Measurements from ENCODE around the gene POPDC2. TPM values are rescaled to one million over a fixed set of nuclear protein-coding genes. Genes with fewer than 3 reads are reported as not detected.

POPDC2 gene
- total RNA-seq, 1 experiment from 2014 or later, result 0.15 TPM

DNA sequence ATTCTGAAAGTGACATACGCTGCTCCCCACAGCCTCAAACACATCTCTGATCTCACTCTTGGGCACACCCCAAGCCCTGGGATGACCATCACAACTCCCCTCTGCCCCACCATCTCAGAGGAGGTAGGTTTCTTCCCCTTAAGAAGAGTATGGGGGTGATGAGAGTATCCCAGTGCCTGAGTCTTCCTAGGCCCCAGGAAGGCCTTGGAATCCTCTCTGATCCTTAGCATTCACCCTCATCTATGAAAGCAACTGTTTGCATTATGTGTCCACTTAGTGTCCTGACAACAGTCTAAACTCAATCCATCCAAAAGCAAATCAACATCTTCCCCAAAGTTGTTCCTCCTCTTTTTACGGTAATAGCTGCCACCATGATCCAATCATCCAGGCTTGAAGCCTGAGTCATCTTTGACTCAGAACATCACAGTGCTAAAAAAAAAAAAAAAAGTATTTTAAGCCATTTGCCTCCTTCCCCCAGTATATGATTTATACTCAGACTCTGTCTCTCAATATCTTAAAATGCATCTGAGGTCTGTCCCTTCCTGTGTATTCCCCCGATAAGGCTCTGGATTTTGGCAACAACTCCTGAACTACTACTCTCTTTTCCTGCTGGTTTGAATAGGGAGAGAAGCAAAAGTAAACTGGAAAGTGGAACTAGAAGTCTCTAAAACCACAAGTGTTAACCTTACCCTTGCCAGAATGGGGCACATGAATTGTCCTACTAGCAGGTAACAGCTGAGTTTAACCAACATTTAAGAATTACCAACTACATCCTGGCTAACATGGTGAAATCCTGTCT lies 22.5 kb downstream of the POPDC2 start:
- H3K27ac ChIP-seq (ENCODE audit: low read length), result no peak overlapping the region
- TF ChIP-seq TCF7L2 (IDR thresholded peaks at IDR 0.05; ENCODE audit: low read depth, low read length), result no peak
- TF ChIP-seq, protein P1, sequence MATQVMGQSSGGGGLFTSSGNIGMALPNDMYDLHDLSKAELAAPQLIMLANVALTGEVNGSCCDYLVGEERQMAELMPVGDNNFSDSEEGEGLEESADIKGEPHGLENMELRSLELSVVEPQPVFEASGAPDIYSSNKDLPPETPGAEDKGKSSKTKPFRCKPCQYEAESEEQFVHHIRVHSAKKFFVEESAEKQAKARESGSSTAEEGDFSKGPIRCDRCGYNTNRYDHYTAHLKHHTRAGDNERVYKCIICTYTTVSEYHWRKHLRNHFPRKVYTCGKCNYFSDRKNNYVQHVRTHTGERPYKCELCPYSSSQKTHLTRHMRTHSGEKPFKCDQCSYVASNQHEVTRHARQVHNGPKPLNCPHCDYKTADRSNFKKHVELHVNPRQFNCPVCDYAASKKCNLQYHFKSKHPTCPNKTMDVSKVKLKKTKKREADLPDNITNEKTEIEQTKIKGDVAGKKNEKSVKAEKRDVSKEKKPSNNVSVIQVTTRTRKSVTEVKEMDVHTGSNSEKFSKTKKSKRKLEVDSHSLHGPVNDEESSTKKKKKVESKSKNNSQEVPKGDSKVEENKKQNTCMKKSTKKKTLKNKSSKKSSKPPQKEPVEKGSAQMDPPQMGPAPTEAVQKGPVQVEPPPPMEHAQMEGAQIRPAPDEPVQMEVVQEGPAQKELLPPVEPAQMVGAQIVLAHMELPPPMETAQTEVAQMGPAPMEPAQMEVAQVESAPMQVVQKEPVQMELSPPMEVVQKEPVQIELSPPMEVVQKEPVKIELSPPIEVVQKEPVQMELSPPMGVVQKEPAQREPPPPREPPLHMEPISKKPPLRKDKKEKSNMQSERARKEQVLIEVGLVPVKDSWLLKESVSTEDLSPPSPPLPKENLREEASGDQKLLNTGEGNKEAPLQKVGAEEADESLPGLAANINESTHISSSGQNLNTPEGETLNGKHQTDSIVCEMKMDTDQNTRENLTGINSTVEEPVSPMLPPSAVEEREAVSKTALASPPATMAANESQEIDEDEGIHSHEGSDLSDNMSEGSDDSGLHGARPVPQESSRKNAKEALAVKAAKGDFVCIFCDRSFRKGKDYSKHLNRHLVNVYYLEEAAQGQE (IDR thresholded peaks at IDR 0.05; ENCODE audit: insufficient read depth in 1 of 2, low read depth in 2 of 2, low read length in 1 of 2), result no peak
- no peak for TF ChIP-seq POLR2AphosphoS5 (IDR thresholded peaks at IDR 0.05; ENCODE audit: low read depth, low read length)
- TF ChIP-seq, protein P2, sequence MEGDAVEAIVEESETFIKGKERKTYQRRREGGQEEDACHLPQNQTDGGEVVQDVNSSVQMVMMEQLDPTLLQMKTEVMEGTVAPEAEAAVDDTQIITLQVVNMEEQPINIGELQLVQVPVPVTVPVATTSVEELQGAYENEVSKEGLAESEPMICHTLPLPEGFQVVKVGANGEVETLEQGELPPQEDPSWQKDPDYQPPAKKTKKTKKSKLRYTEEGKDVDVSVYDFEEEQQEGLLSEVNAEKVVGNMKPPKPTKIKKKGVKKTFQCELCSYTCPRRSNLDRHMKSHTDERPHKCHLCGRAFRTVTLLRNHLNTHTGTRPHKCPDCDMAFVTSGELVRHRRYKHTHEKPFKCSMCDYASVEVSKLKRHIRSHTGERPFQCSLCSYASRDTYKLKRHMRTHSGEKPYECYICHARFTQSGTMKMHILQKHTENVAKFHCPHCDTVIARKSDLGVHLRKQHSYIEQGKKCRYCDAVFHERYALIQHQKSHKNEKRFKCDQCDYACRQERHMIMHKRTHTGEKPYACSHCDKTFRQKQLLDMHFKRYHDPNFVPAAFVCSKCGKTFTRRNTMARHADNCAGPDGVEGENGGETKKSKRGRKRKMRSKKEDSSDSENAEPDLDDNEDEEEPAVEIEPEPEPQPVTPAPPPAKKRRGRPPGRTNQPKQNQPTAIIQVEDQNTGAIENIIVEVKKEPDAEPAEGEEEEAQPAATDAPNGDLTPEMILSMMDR (IDR thresholded peaks at IDR 0.05), result no peak
- TF ChIP-seq SIN3A (IDR thresholded peaks at IDR 0.05; ENCODE audit: borderline replicate concordance, insufficient read depth, low read depth, low read length), result no peak
- 0 out of 2 replicates have a peak, but pooled peaks cover 2% of the 10 kb centered on the region for H3K4me1 ChIP-seq (ENCODE audit: control insufficient read depth, insufficient read depth, low read length)
- H3K27me3 ChIP-seq (ENCODE audit: control insufficient read depth, insufficient read depth, low read length), result peaks cover 2% of the 10 kb centered on the region; the same call in 1 of the 2 replicates
- BruUV-seq (replicated peaks), result no TSS peak
- no peaks in the 10 kb centered on the region for H3K9me3 ChIP-seq (ENCODE audit: control insufficient read depth, insufficient read depth, low read depth, low read length)
- no peaks in the 10 kb centered on the region for H3K36me3 ChIP-seq (ENCODE audit: control insufficient read depth, insufficient read depth, low read length)
- ATAC-seq (no peak), DNase-seq (ENCODE audit: low read depth, low spot score) (no peak)
- in situ Hi-C loops (cut with HindIII; ENCODE audit: low pct_unique_long_range_greater_than_20kb, low sequenced_read_pairs) (no loop called here), intact Hi-C loops (cut with micrococcal nuclease; ENCODE audit: unreplicated experiment) (no loop called here)
- ChIA-PET POLR2A (no interaction called here), CTCF (no interaction called here)
- H3K4me3 ChIP-seq (ENCODE audit: low read depth in 2 of 2, low read length in 2 of 2), result no peak overlapping the region

DNA sequence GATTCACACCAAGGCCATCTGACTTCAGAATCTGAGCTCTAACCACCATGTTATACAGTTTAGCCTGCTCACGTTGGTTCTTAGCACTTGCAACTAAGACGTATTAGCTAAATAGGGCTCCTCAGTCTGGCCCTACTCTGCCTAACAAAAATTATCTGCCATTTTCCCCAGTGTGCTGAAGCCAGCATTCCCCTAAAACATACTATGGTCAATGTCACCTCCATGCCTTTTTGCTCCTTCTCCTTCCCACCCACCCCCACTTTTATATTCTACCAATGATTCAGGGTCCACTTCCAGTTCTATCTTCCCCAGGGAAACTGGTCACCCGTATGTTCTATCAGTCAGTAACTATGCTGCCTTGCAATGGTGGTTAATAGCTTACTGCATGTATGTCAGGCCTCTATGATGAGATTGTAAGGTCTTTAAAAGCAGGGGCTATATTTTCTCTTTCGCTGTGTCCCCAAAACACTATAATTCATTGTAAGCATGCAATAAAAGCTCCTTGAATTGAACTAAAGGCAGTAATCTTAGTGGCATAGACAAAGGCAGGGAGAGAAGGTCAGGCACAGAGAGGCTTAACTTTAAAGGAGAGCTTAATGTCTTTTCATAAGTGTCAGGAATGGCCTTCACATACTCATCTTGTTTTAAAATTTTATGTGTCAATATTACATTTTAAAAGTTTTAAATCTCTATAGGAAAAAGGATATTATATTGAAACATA lies 23.3 kb downstream of the POPDC2 start:
- Histone ChIP-seq H3K27me3 (ENCODE audit: control insufficient read depth, insufficient read depth, low read length) (peaks cover 2% of the 10 kb centered on the region; the same call in 1 of the 2 replicates), H3K4me3 (ENCODE audit: low read depth in 2 of 2, low read length in 2 of 2) (no peak overlapping the region), H3K4me1 (ENCODE audit: control insufficient read depth, insufficient read depth, low read length) (no peaks in the 10 kb centered on the region), H3K36me3 (ENCODE audit: control insufficient read depth, insufficient read depth, low read length) (no peaks in the 10 kb centered on the region), H3K27ac (ENCODE audit: low read length) (no peak overlapping the region), H3K9me3 (ENCODE audit: control insufficient read depth, insufficient read depth, low read depth, low read length) (no peaks in the 10 kb centered on the region)
- in situ Hi-C loops (cut with HindIII; ENCODE audit: low pct_unique_long_range_greater_than_20kb, low sequenced_read_pairs) (no loop called here), intact Hi-C loops (cut with micrococcal nuclease; ENCODE audit: unreplicated experiment) (no loop called here)
- BruUV-seq (replicated peaks), result no TSS peak
- TF ChIP-seq, protein P1 (IDR thresholded peaks at IDR 0.05; ENCODE audit: insufficient read depth in 1 of 2, low read depth in 2 of 2, low read length in 1 of 2), result no peak
- TF ChIP-seq TCF7L2 (IDR thresholded peaks at IDR 0.05; ENCODE audit: low read depth, low read length), result no peak
- TF ChIP-seq POLR2AphosphoS5 (IDR thresholded peaks at IDR 0.05; ENCODE audit: low read depth, low read length), result no peak
- no peak for TF ChIP-seq SIN3A (IDR thresholded peaks at IDR 0.05; ENCODE audit: borderline replicate concordance, insufficient read depth, low read depth, low read length)
- TF ChIP-seq, protein P2 (IDR thresholded peaks at IDR 0.05), result no peak
- ATAC-seq, result no peak
- ChIA-PET POLR2A (no interaction called here), CTCF (no interaction called here)
- no peak for DNase-seq (ENCODE audit: low read depth, low spot score)

All from Panc1 (cell line).